Measurements from ENCODE around the gene MINDY4.
"Not testable (repeated sequence)": the region's sequence is repeated elsewhere in the genome, so short reads cannot be mapped to it uniquely, and the experiment has no call there.

The MINDY4 gene

GRCh38 chr7:30805931-30806330, 34.7 kb downstream of the MINDY4 start (continued):
- TF ChIP-seq ZNF112 (tag by site-specific recombination; IDR thresholded peaks at IDR 0.05) (no peak), ZNF776 (tag by site-specific recombination; IDR thresholded peaks at IDR 0.05; ENCODE audit: borderline replicate concordance) (no peak)

- H3K27ac ChIP-seq (ENCODE audit: extremely low read depth, low read depth, low read length); H3K4me3 ChIP-seq (ENCODE audit: low read depth, low read length); POLR2A ChIA-PET; H3K36me3 ChIP-seq (ENCODE audit: control insufficient read depth in 2 of 2, insufficient read depth in 1 of 2, low read length in 2 of 2); H3K9me3 ChIP-seq (ENCODE audit: control insufficient read depth, insufficient read depth, low read depth, low read length); H3K4me1 ChIP-seq (ENCODE audit: control insufficient read depth, insufficient read depth, low read length): not testable (repeated sequence)
- CTCF ChIA-PET: interaction anchor here (0.6 kb wide), 1 partner anchor 320 kb away, joined by 3 read pairs; no protein-coding TSS in a partner anchor
Observed at GRCh38 chr7:30807477-30807876, 36.3 kb downstream of the MINDY4 start.

GRCh38 chr7:30807941-30808340, 36.7 kb downstream of the MINDY4 start:
- H3K4me3 ChIP-seq (ENCODE audit: low read depth, low read length); CTCF ChIA-PET; H3K36me3 ChIP-seq (ENCODE audit: control insufficient read depth in 2 of 2, insufficient read depth in 1 of 2, low read length in 2 of 2); POLR2A ChIA-PET; H3K27ac ChIP-seq (ENCODE audit: extremely low read depth, low read depth, low read length); H3K4me1 ChIP-seq (ENCODE audit: control insufficient read depth, insufficient read depth, low read length); H3K9me3 ChIP-seq (ENCODE audit: control insufficient read depth, insufficient read depth, low read depth, low read length): not testable (repeated sequence)

DNA sequence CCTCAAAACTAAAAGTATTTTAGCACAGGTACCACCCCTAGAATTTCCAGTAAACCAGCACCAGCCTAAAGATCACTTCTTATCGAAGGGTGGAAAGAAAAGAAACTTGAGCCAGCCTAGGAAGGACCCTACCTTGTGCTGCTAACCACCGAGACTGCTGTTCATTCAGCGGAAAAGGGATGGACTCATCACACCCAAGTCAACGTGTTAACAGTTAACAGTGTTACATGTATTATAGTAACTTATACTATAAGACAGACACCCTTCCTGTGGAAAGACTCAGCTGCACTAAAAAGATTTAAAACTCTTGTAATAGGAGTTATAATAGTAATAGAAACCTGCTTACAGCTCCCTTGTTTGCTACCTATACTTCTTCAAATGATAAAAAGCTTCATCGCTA, 39.8 kb downstream of the MINDY4 start:
- POLR2A ChIA-PET: no interaction called here
- H3K4me3 ChIP-seq (ENCODE audit: low read depth, low read length): no peak overlapping the region
- TF ChIP-seq KLF7 (tag by site-specific recombination; IDR thresholded peaks at IDR 0.05; ENCODE audit: borderline replicate concordance): no peak
- TF ChIP-seq ZBTB11 (tag by site-specific recombination; conservative IDR thresholded peaks at IDR 0.05; ENCODE audit: low read depth): no peak
- no peak for TF ChIP-seq RBAK (tag by site-specific recombination; IDR thresholded peaks at IDR 0.05)
- TF ChIP-seq GLIS2 (tag by site-specific recombination; IDR thresholded peaks at IDR 0.05): no peak
- TF ChIP-seq, protein P1, sequence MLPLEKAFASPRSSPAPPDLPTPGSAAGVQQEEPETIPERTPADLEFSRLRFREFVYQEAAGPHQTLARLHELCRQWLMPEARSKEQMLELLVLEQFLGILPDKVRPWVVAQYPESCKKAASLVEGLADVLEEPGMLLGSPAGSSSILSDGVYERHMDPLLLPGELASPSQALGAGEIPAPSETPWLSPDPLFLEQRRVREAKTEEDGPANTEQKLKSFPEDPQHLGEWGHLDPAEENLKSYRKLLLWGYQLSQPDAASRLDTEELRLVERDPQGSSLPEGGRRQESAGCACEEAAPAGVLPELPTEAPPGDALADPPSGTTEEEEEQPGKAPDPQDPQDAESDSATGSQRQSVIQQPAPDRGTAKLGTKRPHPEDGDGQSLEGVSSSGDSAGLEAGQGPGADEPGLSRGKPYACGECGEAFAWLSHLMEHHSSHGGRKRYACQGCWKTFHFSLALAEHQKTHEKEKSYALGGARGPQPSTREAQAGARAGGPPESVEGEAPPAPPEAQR (tag by site-specific recombination; IDR thresholded peaks at IDR 0.05): no peak
- TF ChIP-seq ZNF16 (tag by site-specific recombination; IDR thresholded peaks at IDR 0.05; ENCODE audit: low read depth): no peak
- no peak for TF ChIP-seq ZNF530 (tag by site-specific recombination; IDR thresholded peaks at IDR 0.05; ENCODE audit: low read depth)
- TF ChIP-seq REPIN1 (tag by site-specific recombination; IDR thresholded peaks at IDR 0.05; ENCODE audit: low read depth): no peak
- no peak for TF ChIP-seq ZNF221 (tag by site-specific recombination; IDR thresholded peaks at IDR 0.05; ENCODE audit: borderline replicate concordance)
- no peak for TF ChIP-seq ZNF114 (tag by site-specific recombination; IDR thresholded peaks at IDR 0.05)
- no peak for TF ChIP-seq ZBTB48 (tag by site-specific recombination; IDR thresholded peaks at IDR 0.05)
- H3K9me3 ChIP-seq (ENCODE audit: control insufficient read depth, insufficient read depth, low read depth, low read length): no peaks in the 10 kb centered on the region
- no peak overlapping the region for H3K27ac ChIP-seq (ENCODE audit: extremely low read depth, low read depth, low read length)
- H3K36me3 ChIP-seq (ENCODE audit: control insufficient read depth in 2 of 2, insufficient read depth in 1 of 2, low read length in 2 of 2): no peaks in the 10 kb centered on the region
- no peaks in the 10 kb centered on the region for H3K4me1 ChIP-seq (ENCODE audit: control insufficient read depth, insufficient read depth, low read length)
- CTCF ChIA-PET: interaction anchor here (1.7 to 1.8 kb wide), 2 partner anchors 10 to 173 kb away, joined by 4 read pairs; no protein-coding TSS in a partner anchor

DNA sequence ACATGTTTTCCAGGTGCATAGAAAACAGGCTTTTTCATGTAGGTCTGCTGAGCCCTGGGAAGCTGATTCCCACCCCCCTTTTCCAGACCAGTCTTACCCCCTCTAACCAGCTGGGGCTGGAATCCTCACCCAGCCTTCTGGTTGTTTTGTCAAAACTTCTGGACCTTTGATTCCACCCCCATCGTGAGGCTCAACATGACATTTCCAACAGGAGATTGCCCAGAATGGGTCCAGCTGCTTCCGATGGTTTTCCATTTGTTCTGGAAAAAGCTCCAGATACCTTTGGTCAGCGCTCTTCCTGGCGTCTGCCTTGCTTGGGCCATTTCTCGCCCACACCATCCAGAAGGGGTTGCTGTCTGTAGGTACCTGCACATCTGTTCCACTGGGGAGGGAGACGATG, 41.5 kb downstream of the MINDY4 start:
- CTCF ChIA-PET: no interaction called here
- POLR2A ChIA-PET: no interaction called here
- no peak for TF ChIP-seq ZNF423 (tag by site-specific recombination; IDR thresholded peaks at IDR 0.05)
- no peak for TF ChIP-seq ZNF626 (tag by site-specific recombination; IDR thresholded peaks at IDR 0.05)
- no peak for TF ChIP-seq HIC1 (tag by site-specific recombination; IDR thresholded peaks at IDR 0.05)
- TF ChIP-seq SP2 (tag by site-specific recombination; IDR thresholded peaks at IDR 0.05): no peak
- no peak for TF ChIP-seq PATZ1 (tag by site-specific recombination; IDR thresholded peaks at IDR 0.05)

More for the DNA sequence above, 41.5 kb downstream of the MINDY4 start:
- Histone ChIP-seq H3K36me3 (ENCODE audit: control insufficient read depth in 2 of 2, insufficient read depth in 1 of 2, low read length in 2 of 2) (no peaks in the 10 kb centered on the region), H3K4me1 (ENCODE audit: control insufficient read depth, insufficient read depth, low read length) (no peaks in the 10 kb centered on the region), H3K4me3 (ENCODE audit: low read depth, low read length) (no peak overlapping the region), H3K27ac (ENCODE audit: extremely low read depth, low read depth, low read length) (no peak overlapping the region), H3K9me3 (ENCODE audit: control insufficient read depth, insufficient read depth, low read depth, low read length) (no peaks in the 10 kb centered on the region)
